Natural killer cell treated with Interleukin-12 subunit alpha and Interleukin-12 subunit beta and Interleukin-15 and Interleukin-18, amount 100 ng/mL, for 72 hours (primary cell): ENCODE measurements around the gene C1QBP. TPM values are rescaled to one million over a fixed set of nuclear protein-coding genes. Genes with fewer than 3 reads are reported as not detected.

Experiments
- total RNA-seq, 2 donors: library from RNA; stranded (reverse); gene quantifications; one replicate each; pipeline ENCODE4 v1.2.3, GENCODE V29; 2022

C1QBP gene
- total RNA-seq, 2 donors from 2014 or later: 173 to 271 TPM

Other genes starting within 250 kb of the C1QBP start
- gene ZNF594, start 247.3 kb downstream of the C1QBP start, total RNA-seq: 10 to 100 TPM in 1 of 2 donors, 1 to 10 TPM in 1; 9.8 to 19.7 TPM
- under 1 TPM in 1 of 2 donors, not detected in 1; 0.17 TPM for gene SCIMP, start 204.3 kb downstream of the C1QBP start, total RNA-seq
- 10 to 100 TPM; 42.8 to 77.0 TPM for gene RABEP1, start 156.9 kb downstream of the C1QBP start, total RNA-seq
- 100 to 1,000 TPM in 1 of 2 donors, 10 to 100 TPM in 1; 82.1 to 118 TPM for gene NUP88, start 19.5 kb downstream of the C1QBP start, total RNA-seq
- gene RPAIN, start 19.0 kb downstream of the C1QBP start, total RNA-seq: 10 to 100 TPM; 54.1 to 64.7 TPM
- 10 to 100 TPM; 26.5 to 57.0 TPM for gene DHX33, start 29.8 kb upstream of the C1QBP start, total RNA-seq
- 100 to 1,000 TPM; 102 to 128 TPM for gene DERL2, start 47.0 kb upstream of the C1QBP start, total RNA-seq
- gene MIS12, start 47.4 kb upstream of the C1QBP start, total RNA-seq: 10 to 100 TPM; 40.7 to 40.9 TPM
- gene NLRP1, start 145.4 kb upstream of the C1QBP start, total RNA-seq: 10 to 100 TPM; 34.6 to 36.3 TPM